Liver (tissue), 9 donors: ENCODE data around the gene SLC1A3. TPM values are rescaled to one million over a fixed set of nuclear protein-coding genes. Genes with fewer than 3 reads are reported as not detected.
A peak's percentile ranks its signal among the peaks of the same experiment; 100 is the strongest.

ENCODE experiments used
- DNase-seq: peaks from one replicate; pipeline ENCODE4 v3.0.0-alpha.2; 2017; ENCODE audit warnings: low spot score
- H3K27ac ChIP-seq, 2 donors: one replicate each; pipeline ENCODE4 v1.7.0; 2013; ENCODE audit warnings: inconsistent platforms in 2 of 2, low read length in 2 of 2, control low read depth in 1 of 2, low read depth in 1 of 2, mild to moderate bottlenecking in 1 of 2
- H3K27me3 ChIP-seq, 4 donors: one replicate each; pipeline versions ENCODE4 v1.6.1 to v1.7.0; 2013; ENCODE audit warnings: low read length in 3 of 4, inconsistent platforms in 1 of 4, mild to moderate bottlenecking in 1 of 4, moderate library complexity in 1 of 4; ENCODE audit not compliant: control insufficient read depth in 4 of 4, insufficient read depth in 4 of 4
- H3K36me3 ChIP-seq, 4 donors: one replicate each; pipeline versions ENCODE4 v1.6.1 to v1.7.0; 2013; ENCODE audit warnings: low read length in 3 of 4, mild to moderate bottlenecking in 3 of 4, low read depth in 1 of 4, moderate library complexity in 1 of 4; ENCODE audit not compliant: control insufficient read depth in 4 of 4, insufficient read depth in 3 of 4
- H3K4me1 ChIP-seq, 4 donors: one replicate each; pipeline versions ENCODE4 v1.6.1 to v1.7.0; 2013; ENCODE audit warnings: low read length in 3 of 4, mild to moderate bottlenecking in 3 of 4, moderate library complexity in 1 of 4; ENCODE audit not compliant: control insufficient read depth in 4 of 4, insufficient read depth in 4 of 4
- H3K4me3 ChIP-seq, 3 donors: one replicate each; pipeline versions ENCODE4 v1.6.1 to v1.7.0; 2013; ENCODE audit warnings: low read length in 3 of 3, control low read depth in 1 of 3, low read depth in 1 of 3, mild to moderate bottlenecking in 1 of 3
- H3K9ac ChIP-seq, 2 donors: one replicate each; pipeline ENCODE4 v1.7.0; 2013; ENCODE audit warnings: low read length in 2 of 2, mild to moderate bottlenecking in 2 of 2, moderate library complexity in 2 of 2, control low read depth in 1 of 2, low read depth in 1 of 2
- H3K9me3 ChIP-seq, 4 donors: one replicate each; pipeline versions ENCODE4 v1.6.1 to v1.7.0; 2013; ENCODE audit warnings: low read length in 3 of 4; ENCODE audit not compliant: control insufficient read depth in 4 of 4
- ATF3 ChIP-seq: IDR thresholded peaks from 2 replicates; pipeline ENCODE4 v1.6.1; 2016; ENCODE audit warnings: antibody characterized with exemption
- CTCF ChIP-seq: fragments of 150-350 bp; IDR thresholded peaks from 2 replicates; pipeline ENCODE4 v1.5.1; 2017; ENCODE audit warnings: improper control_type of control experiment, low read depth, low read length; ENCODE audit not compliant: missing input control
- EGR1 ChIP-seq, 2 donors: IDR thresholded peaks; 2 replicates each; pipeline ENCODE4 v1.6.1; 2016 to 2018; ENCODE audit warnings: antibody characterized with exemption in 2 of 2, low read depth in 2 of 2
- FOXA1 ChIP-seq: IDR thresholded peaks from 2 replicates; pipeline ENCODE4 v1.6.1; 2016; ENCODE audit warnings: antibody characterized with exemption
- FOXA2 ChIP-seq: IDR thresholded peaks from 2 replicates; pipeline ENCODE4 v1.6.1; 2016; ENCODE audit warnings: antibody characterized with exemption
- GABPA ChIP-seq, 2 donors: IDR thresholded peaks in 1 of 2; conservative IDR thresholded peaks in 1 of 2; 2 replicates each; pipeline ENCODE4 v1.6.1; 2016; ENCODE audit warnings: antibody characterized with exemption in 2 of 2, mild to moderate bottlenecking in 1 of 2, moderate library complexity in 1 of 2
- HNF4A ChIP-seq, 2 donors: conservative IDR thresholded peaks; 2 replicates each; pipeline ENCODE4 v1.6.1; 2016; ENCODE audit warnings: antibody characterized with exemption in 2 of 2, mild to moderate bottlenecking in 2 of 2
- HNF4G ChIP-seq: IDR thresholded peaks from 2 replicates; pipeline ENCODE4 v1.6.1; 2016; ENCODE audit warnings: antibody characterized with exemption
- JUND ChIP-seq, 2 donors: IDR thresholded peaks; 2 replicates each; pipeline ENCODE4 v1.6.1; 2016; ENCODE audit warnings: antibody characterized with exemption in 2 of 2
- MAX ChIP-seq: IDR thresholded peaks from 2 replicates; pipeline ENCODE4 v1.6.1; 2016; ENCODE audit warnings: antibody characterized with exemption
- NR2F2 ChIP-seq: IDR thresholded peaks from 2 replicates; pipeline ENCODE4 v1.6.1; 2016; ENCODE audit warnings: antibody characterized with exemption
- RAD21 ChIP-seq, 2 donors: IDR thresholded peaks; 2 replicates each; pipeline ENCODE4 v1.6.1; 2016; ENCODE audit warnings: antibody characterized with exemption in 2 of 2, mild to moderate bottlenecking in 2 of 2
- REST ChIP-seq: IDR thresholded peaks from 2 replicates; pipeline ENCODE4 v1.6.1; 2016; ENCODE audit warnings: antibody characterized with exemption, mild to moderate bottlenecking
- RXRA ChIP-seq, 2 donors: IDR thresholded peaks; 2 replicates each; pipeline ENCODE4 v1.6.1; 2017 to 2018; ENCODE audit warnings: antibody characterized with exemption in 2 of 2, mild to moderate bottlenecking in 1 of 2
- SP1 ChIP-seq: IDR thresholded peaks from 2 replicates; pipeline ENCODE4 v1.6.1; 2018; ENCODE audit warnings: antibody characterized with exemption, mild to moderate bottlenecking
- TAF1 ChIP-seq: conservative IDR thresholded peaks from 2 replicates; pipeline ENCODE4 v1.6.1; 2016; ENCODE audit warnings: antibody characterized with exemption, mild to moderate bottlenecking
- YY1 ChIP-seq: IDR thresholded peaks from 2 replicates; pipeline ENCODE4 v1.6.1; 2016; ENCODE audit warnings: antibody characterized with exemption, mild to moderate bottlenecking
- ZBTB33 ChIP-seq: IDR thresholded peaks from 2 replicates; pipeline ENCODE4 v1.6.1; 2016; ENCODE audit warnings: antibody characterized with exemption
- WGBS: extraction: QIAGEN DNeasy Blood & Tissue Kit; methylation state at CpG from one replicate; pipeline ENCODE4 v1.1.7; 2013; 5-methylcytosine and 5-hydroxymethylcytosine counted together
- polyA plus RNA-seq, 2 donors: library from polyadenylated mRNA; stranded (reverse) in 1 of 2; unstranded in 1 of 2; fragments of 200-250 nt in 1 of 2; fragments of >200 nt in 1 of 2; fragmentation: Nextera tagmentation in 1 of 2; extraction: Ambion mirVana in 1 of 2; gene quantifications; one replicate each; pipeline versions ENCODE4 v1.2.1 to v1.2.3, GENCODE V29; 2013 to 2015
- total RNA-seq, 2 donors: library from RNA; depleted of rRNA; stranded (reverse); fragments of >200 nt; gene quantifications; one replicate each; pipeline ENCODE4 v1.2.3, GENCODE V29; 2014
- donor health status: healthy.
- donor health status: healthy.
- donor health status: healthy.
- donor health status: healthy.
- donor health status: healthy.

Gene SLC1A3
- total and polyA plus RNA-seq, 4 donors, result 1.8 to 8.8 (median 2.8) TPM

- no peak overlapping the region for H3K9ac ChIP-seq
- peaks cover 0 to 4% (median 2%) of the 10 kb centered on the region in 4 donors for H3K4me1 ChIP-seq
Observed at GRCh38 chr5:36651761-36652685, 45.6 kb downstream of the SLC1A3 start.

GRCh38 chr5:36653044-36653705, 46.8 kb downstream of the SLC1A3 start:
- H3K4me1 ChIP-seq, result peaks cover 0 to 11% (median 3%) of the 10 kb centered on the region in 4 donors
- no peaks in the 10 kb centered on the region for H3K9me3 ChIP-seq
- no peak overlapping the region for H3K9ac ChIP-seq
- no peak for DNase-seq
- no peaks in the 10 kb centered on the region for H3K27me3 ChIP-seq
- 88% methylated on average over 5 of the region's 5 CpGs for WGBS
- H3K36me3 ChIP-seq, result no peaks in the 10 kb centered on the region
- no peak for TF ChIP-seq HNF4A (conservative IDR thresholded peaks at IDR 0.05)
- no peak for TF ChIP-seq CTCF
- TF ChIP-seq FOXA2, result no peak
- no peak for TF ChIP-seq SP1
- no peak for TF ChIP-seq RXRA (IDR thresholded peaks at IDR 0.05)
- no peak for TF ChIP-seq ZBTB33
- no peak for TF ChIP-seq JUND (IDR thresholded peaks at IDR 0.05)
- no peak for TF ChIP-seq REST
- TF ChIP-seq RAD21 (IDR thresholded peaks at IDR 0.05), result no peak
- no peak for TF ChIP-seq FOXA1
- TF ChIP-seq YY1, result no peak
- no peak for TF ChIP-seq EGR1 (IDR thresholded peaks at IDR 0.05; ENCODE audit: low read depth in 2 of 2)
- no peak for TF ChIP-seq GABPA (IDR thresholded peaks at IDR 0.05 in 1 of 2, conservative IDR thresholded peaks at IDR 0.05 in 1 of 2)
- TF ChIP-seq TAF1, result no peak
- no peak for TF ChIP-seq MAX
- no peak for TF ChIP-seq NR2F2
- no peak for TF ChIP-seq HNF4G
- no peak for TF ChIP-seq ATF3
- no peak overlapping the region for H3K27ac ChIP-seq
- no peak overlapping the region for H3K4me3 ChIP-seq

More at GRCh38 chr5:36651761-36652685, 45.6 kb downstream of the SLC1A3 start:
- no peak for DNase-seq
- H3K4me3 ChIP-seq, result no peak overlapping the region
- TF ChIP-seq HNF4A (conservative IDR thresholded peaks at IDR 0.05) (peak; percentile 43 to 59), EGR1 (IDR thresholded peaks at IDR 0.05; ENCODE audit: low read depth in 2 of 2) (no peak)
- WGBS, result 50% methylated on average over 9 of the region's 9 CpGs
- no peak overlapping the region for H3K27ac ChIP-seq
- H3K36me3 ChIP-seq, result no peaks in the 10 kb centered on the region
- no peaks in the 10 kb centered on the region for H3K9me3 ChIP-seq
- H3K27me3 ChIP-seq, result no peaks in the 10 kb centered on the region
